Activated naive CD4-positive, alpha-beta T cell treated with anti-CD3 and anti-CD28 coated beads, Interleukin-2, amount 50 U/mL, for 16 hours (primary cell): ENCODE data around the gene ADCY1.
"Not testable (repeated sequence)": the region's sequence is repeated elsewhere in the genome, so short reads cannot be mapped to it uniquely, and the experiment has no call there.

Source experiments
- DNase-seq: peaks from one replicate; pipeline ENCODE4 v3.0.0-alpha.2; 2020

Gene ADCY1

DNA sequence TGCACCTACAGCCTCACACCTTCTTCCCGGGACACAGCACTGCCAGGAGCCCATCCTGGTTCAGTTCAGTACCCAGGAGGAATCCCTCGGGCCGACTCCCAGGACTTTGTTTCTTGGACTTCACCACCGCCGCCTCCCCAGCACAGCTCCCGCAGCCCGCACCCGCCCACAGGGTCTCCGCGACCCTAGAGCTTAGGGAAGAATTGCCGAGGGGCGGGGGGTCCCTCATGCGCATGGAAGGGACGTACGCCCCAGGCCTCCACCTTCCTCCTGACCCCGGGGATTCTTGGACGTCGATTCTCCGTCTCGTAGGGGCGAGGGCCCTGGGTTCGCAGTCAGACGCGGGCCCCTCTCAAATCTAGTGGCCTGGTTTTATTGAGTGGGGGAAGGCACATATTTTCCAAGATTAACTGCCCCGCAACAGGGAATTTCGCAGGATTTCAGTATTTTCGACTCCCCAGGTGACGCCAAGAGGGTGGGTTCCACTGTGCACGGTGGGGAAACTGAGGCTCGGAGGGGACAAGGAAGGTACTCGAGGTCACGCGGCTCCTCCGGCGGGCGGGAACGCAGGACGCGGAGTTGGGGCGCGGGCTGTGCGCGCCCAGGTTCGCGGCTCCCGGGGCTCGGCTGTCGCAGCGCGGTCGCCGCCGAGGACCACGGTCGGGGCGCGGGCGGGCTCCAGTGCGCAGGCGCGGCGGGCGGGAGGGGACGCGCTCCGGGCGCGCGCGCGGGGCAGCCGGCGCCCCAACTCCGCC, at the start of gene ADCY1:
Gene ADCY1 (plus strand): TSS at position 708 of the 755 bp plus-strand sequence. CDS start 176 bp downstream, outside the sequence.
- DNase-seq = no peak

- no peak for DNase-seq
These were observed 49.7 kb upstream of the ADCY1 start for GRCh38 chr7:45524445-45524844.

- DNase-seq = no peak
These were observed 49.1 kb upstream of the ADCY1 start for GRCh38 chr7:45525057-45525456.

GRCh38 chr7:45543473-45543872, 30.7 kb upstream of the ADCY1 start:
- DNase-seq = no peak

DNA sequence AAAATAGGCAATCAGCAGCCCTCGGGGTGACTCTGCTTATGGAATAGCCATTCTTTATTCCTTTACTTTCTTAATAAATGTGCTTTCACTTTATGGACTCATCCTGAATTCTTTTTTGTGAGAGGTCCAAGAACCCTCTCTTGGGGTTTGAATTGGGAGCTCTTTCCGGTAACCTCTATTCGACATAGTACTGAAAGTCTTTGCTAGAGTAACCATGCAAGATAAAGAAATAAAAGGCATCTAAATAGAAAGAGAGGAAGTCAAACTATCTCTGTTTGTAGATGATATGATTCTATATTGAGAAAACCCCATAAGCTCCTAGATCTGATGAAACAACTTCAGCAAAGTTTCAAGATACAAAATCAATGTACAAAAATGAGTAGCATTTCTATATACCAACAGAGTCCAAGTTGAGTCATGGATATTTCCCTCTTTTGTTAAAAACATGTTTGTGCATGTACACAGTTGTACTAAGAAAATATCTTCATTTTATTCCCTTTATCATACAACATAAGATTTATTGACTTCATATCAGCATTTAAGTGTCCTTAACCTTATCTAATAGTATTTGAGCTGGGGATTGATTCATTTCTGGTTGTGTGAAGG, 29.0 kb upstream of the ADCY1 start:
- DNase-seq = not testable (repeated sequence)

GRCh38 chr7:45548917-45549316, 25.3 kb upstream of the ADCY1 start:
- not testable (repeated sequence) for DNase-seq

DNA sequence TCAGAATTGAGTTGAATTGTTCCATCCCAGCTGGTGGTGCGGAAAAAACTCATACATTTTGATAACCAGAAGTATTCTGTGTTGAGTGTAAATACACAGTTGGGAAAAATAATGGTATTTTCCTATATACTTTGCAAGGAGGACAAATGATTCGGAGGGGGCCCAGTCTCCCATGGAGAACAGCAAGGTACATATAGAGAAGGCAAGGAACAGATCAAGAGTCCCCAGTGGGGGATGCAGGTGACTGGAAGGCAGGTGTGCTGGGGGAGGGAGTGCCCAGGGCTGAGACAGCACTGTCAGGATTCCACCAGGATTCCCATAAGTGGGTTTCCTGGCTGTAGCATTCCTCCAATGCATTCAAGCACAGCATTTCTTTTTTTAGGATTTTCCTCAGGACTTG, 10.8 kb upstream of the ADCY1 start:
- no peak for DNase-seq

DNA sequence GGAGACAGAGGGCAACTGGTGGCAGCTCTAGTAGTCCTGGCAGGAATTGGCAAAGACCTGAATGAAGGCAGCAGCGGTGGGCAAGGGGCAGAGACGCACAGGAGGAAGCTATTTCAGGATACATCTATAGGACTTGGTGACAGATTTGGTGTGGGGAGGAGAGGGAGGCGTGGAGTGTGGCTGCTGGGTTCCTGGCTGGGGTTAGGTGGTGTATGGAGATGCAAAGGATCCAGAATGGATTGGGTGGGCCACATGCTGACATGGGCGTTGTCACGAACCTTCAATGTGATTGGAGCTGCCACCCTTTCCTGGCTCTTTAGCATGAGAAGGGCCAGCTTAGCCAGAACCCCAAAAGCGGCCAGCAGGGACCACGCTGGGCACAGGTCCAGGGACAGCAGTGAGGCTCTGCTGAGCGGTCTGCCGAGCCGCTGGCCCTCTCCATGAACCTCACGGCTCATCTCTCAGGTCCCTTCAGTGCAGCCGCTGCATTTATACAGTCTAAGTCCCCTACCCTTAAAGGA, 10.2 kb upstream of the ADCY1 start:
- no peak for DNase-seq

- DNase-seq = no peak
These were observed 9.7 kb upstream of the ADCY1 start for GRCh38 chr7:45564485-45564884.

DNA sequence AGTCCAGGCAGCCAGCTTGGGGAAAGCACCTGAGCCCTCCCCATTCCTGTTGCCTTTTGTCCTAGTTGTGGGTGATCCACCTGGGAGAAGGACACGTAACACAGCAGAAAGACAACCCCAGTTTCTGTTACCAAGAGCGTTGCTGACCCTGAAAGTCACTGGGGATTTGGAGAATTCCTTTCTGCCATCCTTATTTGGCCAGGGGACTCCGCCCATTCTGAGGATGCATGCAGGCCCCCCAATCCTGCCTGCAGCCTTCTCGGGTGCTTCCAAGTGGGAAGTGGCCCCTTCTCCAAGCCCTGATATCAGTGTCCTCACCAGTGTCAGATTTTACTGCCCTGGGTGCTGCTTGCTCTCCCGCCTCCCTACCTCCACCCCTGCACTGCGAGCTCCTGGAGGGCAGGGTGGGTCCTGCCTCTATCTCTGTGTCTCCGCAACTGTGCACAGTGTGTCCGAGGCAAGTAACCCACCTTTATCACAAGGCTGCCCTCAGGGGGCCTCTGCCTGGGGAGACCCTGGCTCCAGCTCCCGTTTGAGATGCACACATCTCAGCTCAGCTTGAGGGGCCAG, 9.2 kb upstream of the ADCY1 start:
- DNase-seq = no peak

DNA sequence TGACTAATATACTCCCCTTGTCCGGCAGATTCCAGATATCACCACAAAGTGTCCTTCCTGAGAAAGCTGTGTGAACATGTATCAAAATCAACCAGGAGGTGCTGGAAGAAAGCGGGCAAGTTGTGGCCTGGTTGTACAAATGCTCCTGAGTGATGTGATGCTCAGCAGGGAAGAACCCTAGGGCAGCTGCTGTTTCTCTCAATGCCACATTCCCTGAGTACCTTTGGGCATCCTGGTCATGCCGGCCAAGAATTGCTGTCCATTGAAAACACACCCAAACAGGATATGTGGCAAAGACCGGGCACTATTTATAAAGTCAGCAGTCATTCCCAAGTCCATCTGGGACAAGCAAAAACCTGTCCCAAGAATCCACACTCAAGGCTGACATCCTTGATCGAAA, 7.8 kb upstream of the ADCY1 start:
- no peak for DNase-seq

GRCh38 chr7:45566961-45567360, 7.2 kb upstream of the ADCY1 start:
- DNase-seq = no peak

- no peak for DNase-seq
These were observed 6.5 kb upstream of the ADCY1 start for GRCh38 chr7:45567713-45568112.

DNA sequence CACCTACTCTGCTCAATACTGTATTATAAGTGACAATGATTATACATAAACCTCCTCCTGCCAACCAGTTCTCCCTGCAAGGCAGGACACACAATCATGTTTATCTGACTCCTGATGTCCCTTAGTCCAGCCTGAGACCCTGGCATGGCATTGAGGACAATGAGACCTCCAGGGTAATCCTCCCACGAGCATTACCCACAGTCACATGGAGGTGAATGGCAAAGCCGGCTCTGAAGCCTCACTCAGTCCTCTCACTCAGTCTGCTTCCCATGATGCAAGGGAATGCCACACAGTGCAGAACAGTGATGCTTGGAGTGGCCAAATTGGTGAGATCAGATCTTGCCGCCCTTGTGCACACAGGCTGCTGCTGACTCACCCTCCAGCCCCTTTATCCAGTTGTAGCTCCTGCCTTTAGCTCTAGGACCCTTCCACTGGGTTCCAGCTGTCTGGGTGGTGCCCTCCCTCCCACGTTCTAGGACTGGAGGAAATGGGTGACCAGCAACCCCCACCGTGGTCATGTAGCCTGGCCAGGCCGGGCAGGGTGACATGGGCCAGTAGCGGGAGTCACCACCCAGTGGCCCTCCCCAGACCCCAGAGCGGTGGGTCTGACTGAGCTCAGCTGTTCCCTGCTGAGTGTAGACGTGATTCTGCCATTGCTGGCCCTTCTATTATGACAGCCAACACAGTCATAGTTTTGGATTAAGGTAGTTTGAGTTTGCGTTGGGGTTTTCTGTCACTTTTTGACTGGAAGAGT, 5.5 kb upstream of the ADCY1 start:
- no peak for DNase-seq

GRCh38 chr7:45569290-45569685, 4.9 kb upstream of the ADCY1 start:
- no peak for DNase-seq

DNA sequence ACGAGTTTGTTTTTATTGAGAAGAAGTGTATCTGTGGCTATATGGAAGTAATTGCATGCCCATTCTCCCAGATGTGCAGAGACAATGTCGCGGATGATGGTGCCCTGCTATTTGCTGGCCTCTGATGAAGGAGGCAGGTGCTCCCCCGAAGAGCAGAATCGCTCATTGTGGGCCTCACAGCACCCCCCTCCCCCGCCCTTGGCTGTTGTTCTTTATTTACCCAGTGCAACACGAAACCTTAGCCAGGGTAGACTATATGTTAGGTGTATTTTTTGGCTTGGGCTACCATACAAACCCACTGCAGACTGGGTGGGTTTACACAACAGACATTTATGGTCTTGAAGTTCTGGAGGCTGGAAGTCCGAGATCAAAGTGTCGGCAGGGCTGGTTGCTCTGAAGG, 3.4 kb upstream of the ADCY1 start:
- DNase-seq = no peak

- DNase-seq = no peak
These were observed 964 bp upstream of the ADCY1 start for GRCh38 chr7:45573204-45573603.

DNA sequence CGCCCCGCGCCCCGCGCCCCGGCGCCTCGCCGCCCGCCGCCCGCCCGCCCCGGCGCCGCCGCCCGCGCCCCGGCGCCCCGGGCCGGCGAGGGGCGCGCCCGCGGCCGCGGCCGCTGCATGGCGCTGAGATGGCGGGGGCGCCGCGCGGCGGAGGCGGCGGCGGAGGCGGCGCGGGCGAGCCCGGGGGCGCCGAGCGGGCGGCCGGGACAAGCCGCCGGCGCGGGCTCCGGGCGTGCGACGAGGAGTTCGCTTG, 174 bp downstream of the ADCY1 start:
- DNase-seq = no peak

DNA sequence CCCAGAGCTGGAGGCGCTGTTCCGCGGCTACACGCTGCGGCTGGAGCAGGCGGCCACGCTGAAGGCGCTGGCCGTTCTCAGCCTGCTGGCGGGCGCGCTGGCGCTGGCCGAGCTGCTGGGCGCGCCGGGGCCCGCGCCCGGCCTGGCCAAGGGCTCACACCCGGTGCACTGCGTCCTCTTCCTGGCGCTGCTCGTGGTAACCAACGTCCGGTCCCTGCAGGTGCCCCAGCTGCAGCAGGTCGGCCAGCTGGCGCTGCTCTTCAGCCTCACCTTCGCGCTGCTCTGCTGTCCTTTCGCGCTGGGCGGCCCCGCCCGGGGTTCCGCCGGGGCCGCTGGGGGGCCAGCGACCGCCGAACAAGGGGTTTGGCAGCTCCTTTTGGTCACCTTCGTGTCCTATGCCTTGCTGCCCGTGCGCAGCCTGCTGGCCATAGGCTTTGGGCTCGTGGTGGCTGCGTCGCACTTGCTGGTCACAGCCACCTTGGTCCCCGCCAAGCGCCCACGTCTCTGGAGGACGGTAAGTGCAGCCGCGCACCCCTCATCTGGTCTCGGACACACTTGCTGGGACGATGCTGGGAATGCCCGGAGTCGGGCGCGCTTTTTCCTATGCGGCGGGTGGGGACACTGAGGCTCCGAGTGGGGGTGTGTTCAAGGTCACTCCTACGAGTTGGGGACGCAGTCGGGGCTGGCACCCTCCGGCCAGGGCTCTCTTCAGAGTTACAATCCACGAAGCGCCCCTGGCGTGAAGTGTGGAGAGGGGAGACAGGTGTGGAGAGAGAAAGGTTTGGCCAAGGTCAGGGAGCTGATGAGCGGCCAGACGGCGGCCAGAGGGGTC, 717 bp downstream of the ADCY1 start:
- no peak for DNase-seq

- DNase-seq = no peak
These were observed 1.5 kb downstream of the ADCY1 start for GRCh38 chr7:45575501-45576248.

DNA sequence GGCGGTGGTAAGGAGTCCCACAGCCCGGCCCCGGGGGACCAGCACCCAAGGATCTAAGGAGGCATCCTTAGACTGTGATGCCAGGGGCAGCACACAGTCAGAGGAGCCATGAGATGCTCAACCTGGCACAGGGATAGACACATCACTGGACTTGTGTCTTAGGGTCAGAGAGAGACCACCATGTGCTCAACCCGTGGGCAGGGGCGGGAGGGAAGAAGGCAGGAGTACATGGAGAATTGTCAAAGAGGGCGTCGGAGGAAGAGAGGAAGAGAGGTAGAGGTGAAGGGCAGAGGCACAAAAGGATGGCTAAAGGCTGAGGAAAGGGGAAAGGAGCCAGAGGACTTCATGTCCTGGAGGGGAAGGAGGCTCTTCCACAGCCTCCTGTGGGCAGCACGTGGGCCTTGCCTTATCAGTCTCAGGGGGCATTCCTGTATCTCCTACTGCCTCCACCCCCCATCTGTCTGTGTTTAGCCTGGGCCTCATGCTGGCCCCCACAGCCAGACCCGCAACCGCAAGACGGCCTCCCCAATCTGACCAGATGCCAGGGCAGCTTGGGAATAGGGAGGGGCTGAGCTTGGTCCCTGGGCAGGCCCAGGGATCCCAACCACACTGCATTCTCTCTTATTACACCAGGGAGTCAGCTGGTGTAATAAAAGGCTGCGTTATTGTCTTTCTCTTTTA, 2.2 kb downstream of the ADCY1 start:
- no peak for DNase-seq
